Activated T-cell treated with anti-CD3 and anti-CD28 coated beads for 48 hours (primary cell): ENCODE data around the gene EGFL7.

Source experiments
- DNase-seq: peaks from one replicate; pipeline ENCODE4 v3.0.0-alpha.2; 2020; ENCODE audit warnings: low read depth

Gene EGFL7

GRCh38 chr9:136644343-136644592 lies 18.4 kb upstream of the EGFL7 start:
- DNase-seq: no peak

- DNase-seq: peak; percentile 78
Measured at GRCh38 chr9:136644593-136645351, 17.9 kb upstream of the EGFL7 start.

DNA sequence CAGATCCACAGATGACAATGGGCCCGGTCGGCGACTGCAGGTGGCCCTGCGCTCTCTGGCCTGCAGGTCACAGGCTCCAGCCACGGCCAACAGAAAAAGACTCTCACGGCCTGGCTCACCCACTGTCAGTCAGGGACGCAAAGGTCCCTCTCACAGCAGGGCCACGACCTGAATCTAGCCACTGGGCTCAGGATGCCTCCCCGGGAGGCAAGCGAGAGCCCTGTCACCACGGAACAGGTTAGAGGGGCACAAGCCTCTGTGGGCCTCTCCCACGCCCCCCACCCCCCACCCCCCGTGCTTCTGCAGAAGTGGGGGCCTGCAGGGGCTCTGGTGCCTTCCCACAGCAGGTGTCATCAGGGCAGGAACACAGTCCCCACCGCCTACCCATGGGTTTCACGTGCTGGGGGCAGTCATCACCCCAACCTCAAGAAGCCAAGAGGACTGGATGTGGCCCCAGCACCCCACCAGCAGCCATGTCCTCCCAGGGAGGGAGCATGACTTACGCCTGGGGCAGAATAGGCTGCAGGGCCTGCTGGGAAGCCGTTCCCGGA lies 17.3 kb upstream of the EGFL7 start:
- no peak for DNase-seq

GRCh38 chr9:136645903-136646754 lies 16.6 kb upstream of the EGFL7 start:
- DNase-seq: no peak

DNA sequence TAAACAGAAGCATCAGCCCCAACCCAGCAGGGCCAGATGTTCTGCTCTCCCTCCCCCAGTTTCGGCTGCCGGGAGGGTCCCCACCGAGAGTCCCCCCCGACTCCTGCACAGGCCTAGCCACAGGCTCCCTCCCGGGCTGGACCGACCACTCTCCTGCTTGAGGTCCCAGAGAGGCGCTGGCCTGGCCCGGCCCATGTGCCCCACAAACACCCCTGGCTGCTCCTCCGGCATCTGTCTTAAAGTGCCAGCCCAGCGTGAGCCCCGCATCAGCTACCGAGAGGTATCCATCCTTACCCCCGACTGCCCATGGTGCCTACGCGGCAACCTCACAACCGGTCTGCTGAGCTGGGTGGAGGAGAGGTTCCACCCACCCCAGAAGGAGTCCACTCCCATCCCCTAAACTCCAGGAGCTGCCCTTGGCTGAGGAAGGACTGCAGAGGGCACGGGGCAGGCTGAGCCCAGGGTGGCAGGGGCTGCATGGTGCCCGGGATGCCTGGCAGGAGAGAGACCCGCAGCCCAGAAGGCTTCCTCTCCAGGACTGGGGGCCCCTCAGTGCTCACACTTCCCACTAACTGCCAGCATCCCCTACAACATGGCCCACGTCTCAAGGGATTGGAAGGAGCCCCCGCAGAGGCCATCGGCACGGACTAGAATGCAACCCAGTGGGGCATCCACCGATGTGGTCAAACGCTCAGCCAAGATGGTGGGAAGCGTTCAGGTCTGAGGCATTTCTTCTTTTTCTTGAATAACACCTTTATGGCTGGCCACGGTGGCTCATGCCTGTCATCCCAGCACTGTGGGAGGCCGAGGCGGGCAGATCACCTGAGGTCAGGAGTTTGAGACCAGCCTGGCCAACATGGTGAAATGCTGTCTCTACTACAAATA lies 15.6 kb upstream of the EGFL7 start:
- DNase-seq: no peak

DNA sequence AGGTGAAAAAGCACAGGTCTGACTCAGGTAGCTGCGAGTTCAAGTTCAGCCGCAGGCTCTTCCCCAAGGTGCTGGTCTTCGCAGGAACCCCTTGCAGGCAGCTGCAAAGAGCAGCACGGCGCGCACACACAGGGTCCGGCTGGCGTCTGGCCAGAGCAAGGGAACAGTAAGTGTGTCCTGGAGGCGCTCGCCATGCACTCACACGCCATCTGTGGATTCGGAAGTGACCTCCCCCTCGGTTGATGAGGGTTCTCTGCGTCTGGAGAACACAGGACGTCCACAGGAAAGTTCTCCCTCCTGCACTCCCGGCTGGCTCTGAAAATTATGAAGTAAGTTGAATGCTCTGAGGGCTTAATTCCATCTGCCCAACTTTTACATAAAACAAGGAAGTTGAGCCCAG lies 14.0 kb upstream of the EGFL7 start:
- no peak for DNase-seq

DNA sequence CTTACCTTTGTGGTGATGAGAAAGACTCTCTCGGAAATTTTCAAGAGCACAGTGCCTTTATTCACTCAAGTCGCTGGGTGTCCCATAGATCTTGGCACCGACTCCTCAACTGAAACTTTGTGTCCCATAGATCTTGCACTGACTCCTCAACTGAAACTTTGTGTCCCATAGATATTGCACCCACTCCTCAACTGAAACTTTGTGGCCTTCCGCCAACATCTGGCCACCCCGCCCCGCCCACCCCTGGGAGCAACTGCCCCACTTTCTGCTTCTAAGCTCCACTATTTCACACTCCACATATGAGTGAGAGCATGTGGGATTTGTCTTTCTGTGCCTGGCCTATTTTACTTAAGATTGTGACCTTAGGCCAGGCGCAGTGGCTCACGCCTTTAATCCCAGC lies 12.7 kb upstream of the EGFL7 start:
- DNase-seq: no peak

DNA sequence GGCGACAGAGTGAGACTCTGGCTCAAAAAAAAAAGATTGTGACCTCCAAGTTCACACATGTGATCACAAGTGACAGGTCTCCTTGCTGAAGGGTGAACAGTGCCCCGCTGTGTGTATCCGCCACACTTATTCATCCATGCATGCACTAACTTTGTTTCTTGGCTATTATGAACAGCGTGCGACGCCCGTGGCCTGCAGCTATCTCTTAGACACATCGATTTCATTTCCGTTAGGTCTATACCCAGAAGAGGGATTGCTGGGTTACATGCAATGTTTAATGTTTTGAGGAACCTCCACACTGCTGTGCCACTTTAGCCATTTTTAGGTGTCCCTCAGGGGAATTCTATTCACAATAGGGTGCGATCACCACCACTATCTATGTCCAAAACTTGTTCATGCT lies 12.1 kb upstream of the EGFL7 start:
- no peak for DNase-seq

DNA sequence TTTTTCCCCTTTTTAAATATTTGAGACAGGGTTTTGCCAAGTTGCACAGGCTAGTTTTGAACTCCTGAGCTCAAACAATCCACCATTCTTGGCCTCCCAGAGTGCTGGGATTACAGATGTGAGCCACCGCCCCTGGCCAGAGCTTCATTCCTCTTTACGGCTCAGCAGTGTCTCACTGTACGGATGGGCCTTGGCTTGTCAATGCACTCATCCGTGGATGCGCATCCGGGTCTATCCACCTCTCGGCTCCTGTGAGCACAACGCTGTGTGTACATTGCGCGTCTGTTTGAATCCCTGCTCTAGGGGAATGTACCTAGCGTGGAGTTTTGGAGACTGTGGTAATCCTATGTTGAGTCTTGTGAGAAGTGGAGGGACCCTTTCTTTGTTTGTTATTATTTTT lies 10.9 kb upstream of the EGFL7 start:
- no peak for DNase-seq

GRCh38 chr9:136653323-136654079 lies 9.2 kb upstream of the EGFL7 start:
- no peak for DNase-seq

- DNase-seq: no peak
Measured at GRCh38 chr9:136654820-136655535, 7.7 kb upstream of the EGFL7 start.

- DNase-seq: no peak
Measured at GRCh38 chr9:136655536-136656182, 7.1 kb upstream of the EGFL7 start.

GRCh38 chr9:136656183-136656738 lies 6.5 kb upstream of the EGFL7 start:
- DNase-seq: no peak

GRCh38 chr9:136656795-136657611 lies 5.7 kb upstream of the EGFL7 start:
- DNase-seq: no peak

DNA sequence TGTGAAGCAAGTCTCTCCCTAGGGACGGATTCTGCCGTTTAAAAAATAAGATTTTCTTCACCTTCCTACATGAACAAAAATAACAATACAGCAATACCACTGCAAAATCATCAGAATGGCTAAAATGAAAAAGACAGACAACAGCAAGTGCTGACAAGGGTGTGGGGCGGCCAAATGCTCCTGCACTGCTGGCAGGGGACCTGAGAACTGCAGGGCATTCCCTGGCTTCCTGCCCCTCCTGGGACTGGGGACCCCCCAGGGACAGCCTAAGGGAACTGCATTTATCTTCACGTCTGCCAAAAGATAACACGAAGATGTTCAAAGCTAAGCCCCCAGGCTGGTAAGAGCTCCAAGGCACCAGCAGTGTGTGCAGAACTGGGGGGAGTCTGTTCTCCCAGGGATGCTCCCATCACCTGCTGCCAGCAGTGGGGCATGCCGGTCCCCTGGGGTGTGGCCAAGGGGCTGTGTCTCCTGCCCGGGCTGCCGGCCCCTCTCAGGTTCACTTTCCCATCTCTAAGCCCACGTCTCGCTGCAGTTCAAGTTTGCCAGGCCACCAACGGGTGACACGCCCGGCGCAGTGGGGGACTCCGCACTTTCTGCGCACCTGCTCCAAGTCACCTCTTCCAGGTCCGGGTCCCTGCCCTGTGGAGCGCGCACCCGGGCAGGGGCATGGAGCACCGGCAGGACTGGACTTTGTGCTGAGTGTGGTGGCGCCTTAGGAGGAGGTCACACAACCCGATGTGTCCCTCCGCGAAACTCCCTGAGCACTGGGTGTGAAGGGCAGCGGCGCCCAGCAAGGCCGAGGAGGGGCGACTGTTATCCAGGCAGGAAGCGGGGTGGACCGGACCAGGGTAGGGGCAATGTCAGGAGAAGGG lies 4.5 kb upstream of the EGFL7 start:
- no peak for DNase-seq

GRCh38 chr9:136658849-136659535 lies 3.7 kb upstream of the EGFL7 start:
- no peak for DNase-seq
